ENCODE measurements around the gene WDPCP. TPM values are rescaled to one million over a fixed set of nuclear protein-coding genes. Genes with fewer than 3 reads are reported as not detected.

Gene WDPCP
- polyA plus RNA-seq, 1 of the 3 experiments (the other 2 are of a cell fraction), result 3.1 TPM

- 50% methylated on average over 1 of the region's 1 CpG for WGBS (ENCODE audit: low lambda C conversion rate)
- Histone ChIP-seq H3K4me2 (no peak overlapping the region), H3K9me2 (no peaks in the 10 kb centered on the region), H3K4me1 (ENCODE audit: control insufficient read depth in 1 of 2, insufficient read depth in 2 of 2, low read depth in 1 of 2, low read length in 1 of 2) (no peaks in the 10 kb centered on the region), H3K9me3 (0 out of 2 replicates have a peak, but pooled peaks cover 10% of the 10 kb centered on the region), H3F3A (replicated peaks; ENCODE audit: insufficient read depth) (no peaks in the 10 kb centered on the region), H3K4me3 (ENCODE audit: low read depth in 2 of 2, low read length in 1 of 2) (no peak overlapping the region), H2AFZ (ENCODE audit: low read depth) (no peak overlapping the region), H3K36me3 (replicated peaks in 1 of 2; ENCODE audit: control insufficient read depth in 1 of 2, insufficient read depth in 2 of 2, low read length in 1 of 2) (no peaks in the 10 kb centered on the region), H3K79me2 (ENCODE audit: insufficient read depth) (no peaks in the 10 kb centered on the region), H3K27me3 (ENCODE audit: insufficient read depth) (no peaks in the 10 kb centered on the region), H3K9ac (no peak overlapping the region), H4K20me1 (ENCODE audit: insufficient read depth) (no peaks in the 10 kb centered on the region), H3K27ac (ENCODE audit: low read depth in 2 of 2, low read length in 1 of 2) (no peak overlapping the region)
- ChIA-PET CTCF (no interaction called here), POLR2A (no interaction called here)
- DNase-seq, result no peak
- TF ChIP-seq POLR2AphosphoS5 (IDR thresholded peaks at IDR 0.05; ENCODE audit: low read depth, low read length), result no peak
- no peak for TF ChIP-seq MXI1 (IDR thresholded peaks at IDR 0.05; ENCODE audit: low read depth, low read length)
- TF ChIP-seq GABPA (IDR thresholded peaks at IDR 0.05; ENCODE audit: low read depth), result no peak
- TF ChIP-seq FOXJ3 (CRISPR knock-in tag; IDR thresholded peaks at IDR 0.05), result no peak
- TF ChIP-seq EP300 (IDR thresholded peaks at IDR 0.05; ENCODE audit: borderline replicate concordance in 1 of 2, low read depth in 1 of 2, low read length in 1 of 2), result no peak
- no peak for TF ChIP-seq RFX5 (IDR thresholded peaks at IDR 0.05; ENCODE audit: low read length)
- no peak for TF ChIP-seq REST (IDR thresholded peaks at IDR 0.05; ENCODE audit: low read depth, low read length)
- TF ChIP-seq USF2 (IDR thresholded peaks at IDR 0.05; ENCODE audit: borderline replicate concordance, low read depth, low read length), result no peak
- no peak for TF ChIP-seq IRF3 (IDR thresholded peaks at IDR 0.05; ENCODE audit: low read depth, low read length)
- TF ChIP-seq SMC3 (IDR thresholded peaks at IDR 0.05; ENCODE audit: low read depth, low read length), result no peak
- TF ChIP-seq ZBTB33 (IDR thresholded peaks at IDR 0.05; ENCODE audit: borderline replicate concordance, low read depth), result no peak
- TF ChIP-seq GATA2 (CRISPR knock-in tag; IDR thresholded peaks at IDR 0.05), result no peak
- TF ChIP-seq NRF1 (IDR thresholded peaks at IDR 0.05; ENCODE audit: low read depth, low read length), result no peak
- TF ChIP-seq USF1 (IDR thresholded peaks at IDR 0.05; ENCODE audit: borderline replicate concordance, low read depth), result no peak
- TF ChIP-seq CTCF (IDR thresholded peaks at IDR 0.05), result no peak
- TF ChIP-seq TEAD4 (IDR thresholded peaks at IDR 0.05; ENCODE audit: borderline replicate concordance, insufficient read depth), result no peak
- no peak for TF ChIP-seq RCOR1 (IDR thresholded peaks at IDR 0.05; ENCODE audit: low read length)
- TF ChIP-seq MAX (IDR thresholded peaks at IDR 0.05; ENCODE audit: low read depth), result no peak
- TF ChIP-seq TCF12 (IDR thresholded peaks at IDR 0.05), result no peak
- TF ChIP-seq FOXM1 (IDR thresholded peaks at IDR 0.05; ENCODE audit: low read depth), result no peak
Observed at GRCh38 chr2:63301481-63301880, 286.8 kb downstream of the WDPCP start.
